ENCODE results near the gene UBAC2.

- no peak for TF ChIP-seq CTCF (conservative IDR thresholded peaks at IDR 0.05 in 1 of 2, IDR thresholded peaks at IDR 0.05 in 1 of 2; ENCODE audit: low read depth in 1 of 2, low read length in 2 of 2)
- no peak for TF ChIP-seq EZH2 (IDR thresholded peaks at IDR 0.05; ENCODE audit: low read length, missing control alignments)
Observed at GRCh38 chr13:99383946-99384345, 183.3 kb downstream of the UBAC2 start.

Measured in fibroblast of lung (primary cell).